ENCODE data around the gene UBN2. TPM values are rescaled to one million over a fixed set of nuclear protein-coding genes. Genes with fewer than 3 reads are reported as not detected.

UBN2 gene
- total RNA-seq, 1 donor from 2014 or later: 5.0 TPM

- DNase-seq (ENCODE audit: low read depth) (no peak), FAIRE-seq (no peak)
- H3K27me3 ChIP-seq (ENCODE audit: control insufficient read depth, insufficient read depth, low read length): no peaks in the 10 kb centered on the region
- H3K4me3 ChIP-seq (ENCODE audit: low read depth, low read length): no peak overlapping the region
- peaks cover 5% of the 10 kb centered on the region for H3K36me3 ChIP-seq (ENCODE audit: control insufficient read depth, insufficient read depth, low read length)
- TF ChIP-seq CTCF (IDR thresholded peaks at IDR 0.05; ENCODE audit: insufficient read depth, low read length, severe bottlenecking): no peak
Measured at GRCh38 chr7:139271718-139272628, 40.9 kb downstream of the UBN2 start.

GRCh38 chr7:139284252-139284896 lies 53.3 kb downstream of the UBN2 start:
- FAIRE-seq (peak; percentile 13), DNase-seq (ENCODE audit: low read depth) (no peak)
- peaks cover 8% of the 10 kb centered on the region for H3K36me3 ChIP-seq (ENCODE audit: control insufficient read depth, insufficient read depth, low read length)
- no peak for TF ChIP-seq CTCF (IDR thresholded peaks at IDR 0.05; ENCODE audit: insufficient read depth, low read length, severe bottlenecking)
- no peaks in the 10 kb centered on the region for H3K27me3 ChIP-seq (ENCODE audit: control insufficient read depth, insufficient read depth, low read length)
- no peak overlapping the region for H3K4me3 ChIP-seq (ENCODE audit: low read depth, low read length)

- Histone ChIP-seq H3K4me3 (ENCODE audit: low read depth, low read length) (no peak overlapping the region), H3K36me3 (ENCODE audit: control insufficient read depth, insufficient read depth, low read length) (peaks cover 8% of the 10 kb centered on the region), H3K27me3 (ENCODE audit: control insufficient read depth, insufficient read depth, low read length) (no peaks in the 10 kb centered on the region)
- no peak for DNase-seq (ENCODE audit: low read depth)
- FAIRE-seq: no peak
- no peak for TF ChIP-seq CTCF (IDR thresholded peaks at IDR 0.05; ENCODE audit: insufficient read depth, low read length, severe bottlenecking)
Measured at GRCh38 chr7:139286144-139286543, 55.1 kb downstream of the UBN2 start.

- Histone ChIP-seq H3K36me3 (ENCODE audit: control insufficient read depth, insufficient read depth, low read length) (peaks cover 3% of the 10 kb centered on the region), H3K27me3 (ENCODE audit: control insufficient read depth, insufficient read depth, low read length) (no peaks in the 10 kb centered on the region), H3K4me3 (ENCODE audit: low read depth, low read length) (no peak overlapping the region)
- FAIRE-seq (no peak), DNase-seq (ENCODE audit: low read depth) (no peak)
- TF ChIP-seq CTCF (IDR thresholded peaks at IDR 0.05; ENCODE audit: insufficient read depth, low read length, severe bottlenecking): no peak
Measured at GRCh38 chr7:139292821-139293220, 61.8 kb downstream of the UBN2 start.

GRCh38 chr7:139293534-139293933 lies 62.5 kb downstream of the UBN2 start:
- TF ChIP-seq CTCF (IDR thresholded peaks at IDR 0.05; ENCODE audit: insufficient read depth, low read length, severe bottlenecking): no peak
- Histone ChIP-seq H3K27me3 (ENCODE audit: control insufficient read depth, insufficient read depth, low read length) (no peaks in the 10 kb centered on the region), H3K36me3 (ENCODE audit: control insufficient read depth, insufficient read depth, low read length) (peaks cover 3% of the 10 kb centered on the region), H3K4me3 (ENCODE audit: low read depth, low read length) (no peak overlapping the region)
- FAIRE-seq (no peak), DNase-seq (ENCODE audit: low read depth) (no peak)

Measured in bronchial epithelial cell (primary cell).